ENCODE results near the gene TRAF3. TPM values are rescaled to one million over a fixed set of nuclear protein-coding genes. Genes with fewer than 3 reads are reported as not detected.

The TRAF3 gene
- total and polyA plus RNA-seq, 12 donors: 2.3 to 15.6 (median 10.2) TPM

- no peak for DNase-seq
- WGBS, 2 donors: 95 to 97% methylated on average over 2 of the region's 2 CpGs
- Histone ChIP-seq H3K9me3 (peaks cover 0 to 4% (median 0%) of the 10 kb centered on the region in 11 donors), H3K4me3 (no peak overlapping the region), H3K27ac (no peak overlapping the region), H3K36me3 (peaks cover 0 to 15% (median 0%) of the 10 kb centered on the region in 9 donors), H3K4me1 (no peaks in the 10 kb centered on the region), H3K27me3 (no peaks in the 10 kb centered on the region)
- intact Hi-C loops (cut with DNase I): no loop called here
- TF ChIP-seq CTCF (IDR thresholded peaks at IDR 0.05): no peak
- no peak for ATAC-seq
These were observed 78.9 kb downstream of the TRAF3 start for GRCh38 chr14:102856179-102856578.

- Histone ChIP-seq H3K27me3 (no peaks in the 10 kb centered on the region), H3K27ac (no peak overlapping the region), H3K4me3 (no peak overlapping the region), H3K36me3 (peaks cover 0 to 15% (median 0%) of the 10 kb centered on the region in 9 donors), H3K9me3 (peaks cover 0 to 17% (median 11%) of the 10 kb centered on the region in 11 donors), H3K4me1 (no peaks in the 10 kb centered on the region)
- intact Hi-C loops (cut with DNase I): no loop called here
- 93 to 95% methylated on average over 2 of the region's 2 CpGs for WGBS, 2 donors
- ATAC-seq (no peak), DNase-seq (no peak)
- no peak for TF ChIP-seq CTCF (IDR thresholded peaks at IDR 0.05)
These were observed 80.2 kb downstream of the TRAF3 start for GRCh38 chr14:102857444-102857843.

GRCh38 chr14:102859911-102860310 is 82.7 kb downstream of the TRAF3 start:
- no peaks in the 10 kb centered on the region for H3K4me1 ChIP-seq
- no peak overlapping the region for H3K27ac ChIP-seq
- DNase-seq (no peak), ATAC-seq (no peak)
- intact Hi-C loops (cut with DNase I): no loop called here
- H3K4me3 ChIP-seq: no peak overlapping the region
- peaks cover 0 to 26% (median 13%) of the 10 kb centered on the region in 11 donors for H3K9me3 ChIP-seq
- 96 to 98% methylated on average over 1 of the region's 1 CpG for WGBS, 2 donors
- peaks cover 0 to 15% (median 0%) of the 10 kb centered on the region in 9 donors for H3K36me3 ChIP-seq
- no peaks in the 10 kb centered on the region for H3K27me3 ChIP-seq
- TF ChIP-seq CTCF (IDR thresholded peaks at IDR 0.05): no peak

- Histone ChIP-seq H3K27me3 (no peaks in the 10 kb centered on the region), H3K27ac (no peak overlapping the region), H3K36me3 (peaks cover 0 to 21% (median 0%) of the 10 kb centered on the region in 9 donors), H3K4me3 (no peak overlapping the region), H3K9me3 (peaks cover 0 to 26% (median 13%) of the 10 kb centered on the region in 11 donors), H3K4me1 (no peaks in the 10 kb centered on the region)
- no peak for TF ChIP-seq CTCF (IDR thresholded peaks at IDR 0.05)
- WGBS, 2 donors: 94 to 97% methylated on average over 3 of the region's 3 CpGs
- no peak for ATAC-seq
- intact Hi-C loops (cut with DNase I): no loop called here
- no peak for DNase-seq
These were observed 85.0 kb downstream of the TRAF3 start for GRCh38 chr14:102862154-102862773.
